D721Med (cell line): ENCODE measurements around the gene CPXM2.

Source experiments
- DNase-seq: peaks from one replicate; pipeline ENCODE4 v3.0.0; 2011; ENCODE audit warnings: low spot score; ENCODE audit not compliant: insufficient read length
- FAIRE-seq: peaks from 2 replicates; lab custom pipeline; 2011; peaks lifted over from hg19 to GRCh38; lab: Jason Lieb, UNC
- CTCF ChIP-seq: IDR thresholded peaks from 2 replicates; pipeline ENCODE4 v1.5.1; 2012; ENCODE audit warnings: mild to moderate bottlenecking, control low read depth; ENCODE audit not compliant: insufficient read depth; ENCODE audit errors: missing control alignments

CPXM2 gene

GRCh38 chr10:123800821-123801220 is 90.8 kb downstream of the CPXM2 start:
- no peak for FAIRE-seq
- TF ChIP-seq CTCF, result no peak
- DNase-seq, result no peak

- no peak for TF ChIP-seq CTCF
- DNase-seq (no peak), FAIRE-seq (no peak)
Observed at GRCh38 chr10:123800289-123800688, 91.3 kb downstream of the CPXM2 start.

- DNase-seq (no peak), FAIRE-seq (no peak)
- no peak for TF ChIP-seq CTCF
Observed at GRCh38 chr10:123798856-123799255, 92.8 kb downstream of the CPXM2 start.

- no peak for FAIRE-seq
- DNase-seq, result no peak
- TF ChIP-seq CTCF, result no peak
Observed at GRCh38 chr10:123797813-123798212, 93.8 kb downstream of the CPXM2 start.

- DNase-seq (no peak), FAIRE-seq (no peak)
- TF ChIP-seq CTCF, result no peak
Observed at GRCh38 chr10:123796736-123797135, 94.9 kb downstream of the CPXM2 start.

- FAIRE-seq (no peak), DNase-seq (no peak)
- no peak for TF ChIP-seq CTCF
Observed at GRCh38 chr10:123795846-123796590, 95.6 kb downstream of the CPXM2 start.

GRCh38 chr10:123795196-123795780 is 96.3 kb downstream of the CPXM2 start:
- FAIRE-seq (no peak), DNase-seq (no peak)
- no peak for TF ChIP-seq CTCF
